Parathyroid adenoma (tissue), 2 donors: ENCODE data around the gene RNPC3.
"Not testable (repeated sequence)": the region's sequence is repeated elsewhere in the genome, so short reads cannot be mapped to it uniquely, and the experiment has no call there.

Experiments used
- H2AFZ ChIP-seq: fragments of 300-600 bp; sonication (generic); one replicate; pipeline ENCODE4 v1.7.0; 2017; ENCODE audit warnings: antibody characterized with exemption, mild to moderate bottlenecking
- H3K27ac ChIP-seq: fragments of 300-600 bp; sonication (generic); one replicate; pipeline ENCODE4 v1.7.0; 2017
- H3K27me3 ChIP-seq: fragments of 300-600 bp; sonication (generic); one replicate; pipeline ENCODE4 v1.7.0; 2017; ENCODE audit warnings: low read length; ENCODE audit not compliant: control insufficient read depth, insufficient read depth
- H3K36me3 ChIP-seq: fragments of 300-600 bp; sonication (generic); one replicate; pipeline ENCODE4 v1.7.0; 2017; ENCODE audit warnings: low read length; ENCODE audit not compliant: control insufficient read depth, insufficient read depth
- H3K4me1 ChIP-seq: fragments of 300-600 bp; sonication (generic); one replicate; pipeline ENCODE4 v1.7.0; 2017; ENCODE audit warnings: control low read depth
- H3K4me2 ChIP-seq: fragments of 300-600 bp; sonication (generic); one replicate; pipeline ENCODE4 v1.7.0; 2017; ENCODE audit warnings: low read length
- H3K4me3 ChIP-seq: fragments of 300-600 bp; sonication (generic); one replicate; pipeline ENCODE4 v1.7.0; 2017; ENCODE audit warnings: low read depth, low read length
- H3K79me2 ChIP-seq: fragments of 300-600 bp; sonication (generic); one replicate; pipeline ENCODE4 v1.7.0; 2017; ENCODE audit warnings: control low read depth
- H3K9ac ChIP-seq: fragments of 300-600 bp; sonication (generic); one replicate; pipeline ENCODE4 v1.7.0; 2017; ENCODE audit warnings: mild to moderate bottlenecking
- H3K9me3 ChIP-seq: fragments of 300-600 bp; sonication (generic); one replicate; pipeline ENCODE4 v1.7.0; 2017; ENCODE audit warnings: low read length; ENCODE audit not compliant: control insufficient read depth
- TF ChIP-seq, protein P1 (sequence below): fragments of 300-600 bp; sonication (generic); IDR thresholded peaks from one replicate; pipeline ENCODE4 v1.7.0; 2017; ENCODE audit warnings: antibody characterized with exemption, mild to moderate bottlenecking
- donor health status: primary hyperparathyroidism.

The RNPC3 gene

DNA sequence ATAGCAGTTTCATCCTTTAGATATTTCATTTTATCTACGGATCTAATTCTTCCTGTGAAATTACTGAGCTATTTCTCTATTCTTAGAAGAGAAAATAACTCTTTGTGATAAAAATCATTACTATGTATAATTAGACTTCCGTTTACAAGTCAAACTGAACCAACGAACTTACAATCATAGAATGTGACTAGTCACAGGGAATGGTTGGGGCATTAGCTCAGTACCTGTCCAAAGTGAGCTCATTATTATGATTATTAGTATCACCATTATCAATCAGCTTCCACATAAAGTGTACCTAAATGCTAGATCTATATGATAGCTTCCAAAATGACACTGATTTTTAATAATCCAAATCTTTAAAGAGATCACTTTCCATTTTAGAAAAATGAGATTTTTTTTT, 58.4 kb downstream of the RNPC3 start:
- Histone ChIP-seq H3K27ac (no peak overlapping the region), H3K36me3 (no peaks in the 10 kb centered on the region), H2AFZ (no peak overlapping the region), H3K79me2 (no peaks in the 10 kb centered on the region), H3K9me3 (no peaks in the 10 kb centered on the region), H3K4me2 (no peak overlapping the region), H3K4me3 (no peak overlapping the region), H3K4me1 (no peaks in the 10 kb centered on the region), H3K9ac (no peak overlapping the region), H3K27me3 (no peaks in the 10 kb centered on the region)
- TF ChIP-seq, protein P1, sequence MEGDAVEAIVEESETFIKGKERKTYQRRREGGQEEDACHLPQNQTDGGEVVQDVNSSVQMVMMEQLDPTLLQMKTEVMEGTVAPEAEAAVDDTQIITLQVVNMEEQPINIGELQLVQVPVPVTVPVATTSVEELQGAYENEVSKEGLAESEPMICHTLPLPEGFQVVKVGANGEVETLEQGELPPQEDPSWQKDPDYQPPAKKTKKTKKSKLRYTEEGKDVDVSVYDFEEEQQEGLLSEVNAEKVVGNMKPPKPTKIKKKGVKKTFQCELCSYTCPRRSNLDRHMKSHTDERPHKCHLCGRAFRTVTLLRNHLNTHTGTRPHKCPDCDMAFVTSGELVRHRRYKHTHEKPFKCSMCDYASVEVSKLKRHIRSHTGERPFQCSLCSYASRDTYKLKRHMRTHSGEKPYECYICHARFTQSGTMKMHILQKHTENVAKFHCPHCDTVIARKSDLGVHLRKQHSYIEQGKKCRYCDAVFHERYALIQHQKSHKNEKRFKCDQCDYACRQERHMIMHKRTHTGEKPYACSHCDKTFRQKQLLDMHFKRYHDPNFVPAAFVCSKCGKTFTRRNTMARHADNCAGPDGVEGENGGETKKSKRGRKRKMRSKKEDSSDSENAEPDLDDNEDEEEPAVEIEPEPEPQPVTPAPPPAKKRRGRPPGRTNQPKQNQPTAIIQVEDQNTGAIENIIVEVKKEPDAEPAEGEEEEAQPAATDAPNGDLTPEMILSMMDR = no peak

- H2AFZ ChIP-seq = no peak overlapping the region
- no peak overlapping the region for H3K4me3 ChIP-seq
- TF ChIP-seq, protein P1 = no peak
- no peaks in the 10 kb centered on the region for H3K9me3 ChIP-seq
- no peaks in the 10 kb centered on the region for H3K4me1 ChIP-seq
- H3K9ac ChIP-seq = no peak overlapping the region
- H3K79me2 ChIP-seq = no peaks in the 10 kb centered on the region
- no peak overlapping the region for H3K27ac ChIP-seq
- H3K36me3 ChIP-seq = no peaks in the 10 kb centered on the region
- H3K4me2 ChIP-seq = no peak overlapping the region
- no peaks in the 10 kb centered on the region for H3K27me3 ChIP-seq
Observed at GRCh38 chr1:103584537-103584936, 59.0 kb downstream of the RNPC3 start.

- H3K79me2 ChIP-seq, H2AFZ ChIP-seq, H3K4me3 ChIP-seq, H3K4me2 ChIP-seq, H3K36me3 ChIP-seq, H3K27ac ChIP-seq, H3K9ac ChIP-seq, H3K9me3 ChIP-seq, H3K27me3 ChIP-seq, H3K4me1 ChIP-seq: not testable (repeated sequence)
Observed at GRCh38 chr1:103602740-103603139, 77.2 kb downstream of the RNPC3 start.
